Measurements from ENCODE around the gene TUBB2B. TPM values are rescaled to one million over a fixed set of nuclear protein-coding genes. Genes with fewer than 3 reads are reported as not detected.

TUBB2B gene
- total and polyA plus RNA-seq, 2 donors (not counting 1 experiment from before 2014, with no cell fraction given): 3.8 to 5.2 TPM

GRCh38 chr6:3240595-3240994 lies 13.1 kb upstream of the TUBB2B start:
- DNase-seq (ENCODE audit: low read depth in 2 of 2): no peak
- Histone ChIP-seq H3K79me2 (ENCODE audit: control insufficient read depth, insufficient read depth, low read length) (no peaks in the 10 kb centered on the region), H3K27ac (ENCODE audit: insufficient read depth, low read length) (no peak overlapping the region), H3K9ac (ENCODE audit: insufficient read depth, low read length) (no peak overlapping the region), H3K27me3 (ENCODE audit: control insufficient read depth, insufficient read depth, low read length) (peaks cover 21% of the 10 kb centered on the region), H4K20me1 (ENCODE audit: control insufficient read depth, extremely low read depth, insufficient read depth, low read length) (no peaks in the 10 kb centered on the region), H3K4me2 (ENCODE audit: extremely low read depth, insufficient read depth, low read length) (no peak overlapping the region), H3K9me3 (ENCODE audit: control insufficient read depth, insufficient read depth, low read depth, low read length) (no peaks in the 10 kb centered on the region), H3K4me3 (replicated peaks in 1 of 4; ENCODE audit: control extremely low read depth in 1 of 4, insufficient read depth in 1 of 4, low read depth in 3 of 4, low read length in 4 of 4) (no peak overlapping the region), H3K4me1 (ENCODE audit: control insufficient read depth, extremely low read depth, insufficient read depth, low read length) (no peaks in the 10 kb centered on the region), H3K36me3 (ENCODE audit: control insufficient read depth, insufficient read depth, low read length) (no peaks in the 10 kb centered on the region), H2AFZ (ENCODE audit: low read length) (no peak overlapping the region)
- TF ChIP-seq CTCF (conservative IDR thresholded peaks at IDR 0.05 in 1 of 2, IDR thresholded peaks at IDR 0.05 in 1 of 2; ENCODE audit: low read depth in 1 of 2, low read length in 2 of 2) (no peak), EZH2 (IDR thresholded peaks at IDR 0.05; ENCODE audit: low read length, missing control alignments) (no peak)

GRCh38 chr6:3239110-3239830 lies 11.8 kb upstream of the TUBB2B start:
- H3K79me2 ChIP-seq (ENCODE audit: control insufficient read depth, insufficient read depth, low read length): no peaks in the 10 kb centered on the region
- H3K27me3 ChIP-seq (ENCODE audit: control insufficient read depth, insufficient read depth, low read length): peaks cover 24% of the 10 kb centered on the region
- no peak for TF ChIP-seq EZH2 (IDR thresholded peaks at IDR 0.05; ENCODE audit: low read length, missing control alignments)
- TF ChIP-seq CTCF (conservative IDR thresholded peaks at IDR 0.05 in 1 of 2, IDR thresholded peaks at IDR 0.05 in 1 of 2; ENCODE audit: low read depth in 1 of 2, low read length in 2 of 2): peak in 1 of 2 donors; percentile 15
- no peak overlapping the region for H3K9ac ChIP-seq (ENCODE audit: insufficient read depth, low read length)
- H3K36me3 ChIP-seq (ENCODE audit: control insufficient read depth, insufficient read depth, low read length): no peaks in the 10 kb centered on the region
- no peaks in the 10 kb centered on the region for H3K9me3 ChIP-seq (ENCODE audit: control insufficient read depth, insufficient read depth, low read depth, low read length)
- no peak overlapping the region for H2AFZ ChIP-seq (ENCODE audit: low read length)
- no peak overlapping the region for H3K4me2 ChIP-seq (ENCODE audit: extremely low read depth, insufficient read depth, low read length)
- no peaks in the 10 kb centered on the region for H3K4me1 ChIP-seq (ENCODE audit: control insufficient read depth, extremely low read depth, insufficient read depth, low read length)
- H4K20me1 ChIP-seq (ENCODE audit: control insufficient read depth, extremely low read depth, insufficient read depth, low read length): no peaks in the 10 kb centered on the region
- no peak overlapping the region for H3K4me3 ChIP-seq (replicated peaks in 1 of 4; ENCODE audit: control extremely low read depth in 1 of 4, insufficient read depth in 1 of 4, low read depth in 3 of 4, low read length in 4 of 4)
- H3K27ac ChIP-seq (ENCODE audit: insufficient read depth, low read length): no peak overlapping the region
- no peak for DNase-seq (ENCODE audit: low read depth in 2 of 2)

- Histone ChIP-seq H3K4me3 (replicated peaks in 1 of 4; ENCODE audit: control extremely low read depth in 1 of 4, insufficient read depth in 1 of 4, low read depth in 3 of 4, low read length in 4 of 4) (no peak overlapping the region), H3K27ac (ENCODE audit: insufficient read depth, low read length) (no peak overlapping the region), H3K4me1 (ENCODE audit: control insufficient read depth, extremely low read depth, insufficient read depth, low read length) (no peaks in the 10 kb centered on the region), H3K79me2 (ENCODE audit: control insufficient read depth, insufficient read depth, low read length) (no peaks in the 10 kb centered on the region), H2AFZ (ENCODE audit: low read length) (no peak overlapping the region), H4K20me1 (ENCODE audit: control insufficient read depth, extremely low read depth, insufficient read depth, low read length) (no peaks in the 10 kb centered on the region), H3K9ac (ENCODE audit: insufficient read depth, low read length) (no peak overlapping the region), H3K36me3 (ENCODE audit: control insufficient read depth, insufficient read depth, low read length) (no peaks in the 10 kb centered on the region), H3K9me3 (ENCODE audit: control insufficient read depth, insufficient read depth, low read depth, low read length) (no peaks in the 10 kb centered on the region), H3K4me2 (ENCODE audit: extremely low read depth, insufficient read depth, low read length) (no peak overlapping the region), H3K27me3 (ENCODE audit: control insufficient read depth, insufficient read depth, low read length) (peaks cover 34% of the 10 kb centered on the region)
- TF ChIP-seq EZH2 (IDR thresholded peaks at IDR 0.05; ENCODE audit: low read length, missing control alignments): no peak
- no peak for TF ChIP-seq CTCF (conservative IDR thresholded peaks at IDR 0.05 in 1 of 2, IDR thresholded peaks at IDR 0.05 in 1 of 2; ENCODE audit: low read depth in 1 of 2, low read length in 2 of 2)
- DNase-seq (ENCODE audit: low read depth in 2 of 2): no peak
These were observed 10.6 kb upstream of the TUBB2B start for GRCh38 chr6:3237761-3238662.
